Tibial artery (tissue), 4 donors: ENCODE results near the gene OTOP3.

Experiments
- DNase-seq, 2 donors: peaks; one replicate each; pipeline ENCODE4 v3.0.0-alpha.2; 2019
- H3K27ac ChIP-seq, 2 donors: fragments of 200-600 bp; sonication (generic) in 1 of 2; 1 replicate in 1 of 2; 2 replicates in 1 of 2; pipeline ENCODE4 v1.5.1; 2018 to 2019; ENCODE audit warnings: mild to moderate bottlenecking in 1 of 2
- H3K27me3 ChIP-seq, 2 donors: fragments of 200-600 bp; sonication (generic) in 1 of 2; one replicate each; pipeline versions ENCODE4 v1.5.1 to v1.6.0; 2016 to 2019
- H3K36me3 ChIP-seq, 3 donors: fragments of 200-600 bp; sonication (generic) in 2 of 3; one replicate each; pipeline ENCODE4 v1.5.1; 2016 to 2019; ENCODE audit warnings: mild to moderate bottlenecking in 2 of 3
- H3K4me1 ChIP-seq, 4 donors: fragments of 200-600 bp; sonication (generic) in 2 of 4; 1 replicate in 3 of 4; 2 replicates in 1 of 4; pipeline ENCODE4 v1.5.1; 2016 to 2019
- H3K4me3 ChIP-seq, 2 donors: fragments of 200-600 bp; sonication (generic) in 1 of 2; 1 replicate in 1 of 2; 2 replicates in 1 of 2; pipeline ENCODE4 v1.5.1; 2018 to 2019; ENCODE audit warnings: mild to moderate bottlenecking in 2 of 2
- H3K9me3 ChIP-seq, 3 donors: fragments of 200-600 bp; sonication (generic) in 1 of 3; one replicate each; pipeline ENCODE4 v1.5.1; 2016 to 2019
- CTCF ChIP-seq, 2 experiments: fragments of 200-600 bp in 1 of 2; fragments of 450-650 bp in 1 of 2; IDR thresholded peaks; one replicate each; pipeline ENCODE4 v1.5.1; 2017 to 2019; ENCODE audit warnings: antibody characterized with exemption in 2 of 2, mild to moderate bottlenecking in 1 of 2, moderate library complexity in 1 of 2
- intact Hi-C: fragments of 100-400 bp; cut with DNase I; formaldehyde crosslinking; loops from one replicate; pipeline ENCODE4 v1.15.0; 2023; ENCODE audit warnings: low total_unique reads

Gene OTOP3

DNA sequence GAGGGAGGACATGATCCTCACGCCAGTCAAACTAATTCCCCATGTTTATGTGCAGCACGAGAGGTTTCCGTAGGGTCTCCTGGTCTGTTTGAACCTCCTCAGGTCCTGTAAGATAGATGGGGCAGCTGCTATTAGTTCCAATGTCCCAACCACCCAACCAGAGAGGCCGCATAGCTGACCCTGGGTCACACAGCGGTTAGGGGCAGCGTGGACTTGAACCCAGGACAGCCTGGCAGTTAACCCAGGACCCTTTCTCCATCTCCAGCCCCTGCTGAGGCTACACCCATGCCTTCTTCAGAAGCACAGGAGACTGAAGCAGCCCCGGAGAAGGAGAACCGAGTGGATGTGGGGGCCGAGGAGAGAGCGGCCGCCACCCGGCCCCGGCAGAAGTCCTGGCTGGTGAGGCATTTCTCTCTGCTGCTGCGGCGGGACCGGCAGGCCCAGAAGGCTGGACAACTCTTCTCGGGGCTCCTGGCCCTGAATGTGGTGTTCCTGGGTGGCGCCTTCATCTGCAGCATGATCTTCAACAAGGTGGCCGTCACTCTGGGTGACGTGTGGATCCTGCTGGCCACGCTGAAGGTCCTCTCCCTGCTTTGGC, 5.5 kb downstream of the OTOP3 start:
- peaks cover 0 to 75% of the 10 kb centered on the region in 2 donors for H3K27me3 ChIP-seq
- no peak overlapping the region for H3K27ac ChIP-seq
- H3K9me3 ChIP-seq = no peaks in the 10 kb centered on the region
- H3K4me3 ChIP-seq = no peak overlapping the region
- DNase-seq = no peak
- no peaks in the 10 kb centered on the region for H3K36me3 ChIP-seq
- TF ChIP-seq CTCF (IDR thresholded peaks at IDR 0.05) = no peak
- peaks cover 0 to 2% (median 1%) of the 10 kb centered on the region in 4 donors for H3K4me1 ChIP-seq
- intact Hi-C loops = no loop called here

GRCh38 chr17:74943808-74944522, 8.3 kb downstream of the OTOP3 start:
- no peak for DNase-seq
- no peak overlapping the region for H3K27ac ChIP-seq
- H3K9me3 ChIP-seq = no peaks in the 10 kb centered on the region
- TF ChIP-seq CTCF (IDR thresholded peaks at IDR 0.05) = no peak
- no peak overlapping the region for H3K4me3 ChIP-seq
- peaks cover 0 to 71% of the 10 kb centered on the region in 2 donors for H3K27me3 ChIP-seq
- no peaks in the 10 kb centered on the region for H3K36me3 ChIP-seq
- intact Hi-C loops = no loop called here
- H3K4me1 ChIP-seq = no peaks in the 10 kb centered on the region

DNA sequence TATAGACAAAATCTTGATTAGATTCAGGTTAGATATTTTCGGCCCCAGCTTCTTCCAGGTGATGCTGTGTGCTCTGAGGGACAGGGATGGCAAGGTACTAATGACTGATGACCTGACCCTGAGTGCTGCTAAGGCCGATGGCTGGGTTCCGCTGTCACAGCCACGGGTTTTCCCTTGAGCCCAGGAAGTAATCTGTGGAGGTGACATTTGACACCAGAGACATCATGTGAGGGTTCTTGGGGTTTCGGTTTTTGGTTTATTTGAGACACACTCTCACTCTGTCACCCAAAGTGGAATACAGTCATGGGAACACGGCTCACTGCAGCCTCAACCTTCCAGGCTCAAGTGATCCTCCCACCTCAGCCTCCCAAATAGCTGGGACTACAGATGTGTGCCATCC, 9.8 kb downstream of the OTOP3 start:
- no peaks in the 10 kb centered on the region for H3K4me1 ChIP-seq
- no peaks in the 10 kb centered on the region for H3K36me3 ChIP-seq
- H3K9me3 ChIP-seq = no peaks in the 10 kb centered on the region
- H3K27ac ChIP-seq = no peak overlapping the region
- TF ChIP-seq CTCF (IDR thresholded peaks at IDR 0.05) = no peak
- DNase-seq = no peak
- H3K4me3 ChIP-seq = no peak overlapping the region
- intact Hi-C loops = no loop called here
- peaks cover 0 to 75% of the 10 kb centered on the region in 2 donors for H3K27me3 ChIP-seq

DNA sequence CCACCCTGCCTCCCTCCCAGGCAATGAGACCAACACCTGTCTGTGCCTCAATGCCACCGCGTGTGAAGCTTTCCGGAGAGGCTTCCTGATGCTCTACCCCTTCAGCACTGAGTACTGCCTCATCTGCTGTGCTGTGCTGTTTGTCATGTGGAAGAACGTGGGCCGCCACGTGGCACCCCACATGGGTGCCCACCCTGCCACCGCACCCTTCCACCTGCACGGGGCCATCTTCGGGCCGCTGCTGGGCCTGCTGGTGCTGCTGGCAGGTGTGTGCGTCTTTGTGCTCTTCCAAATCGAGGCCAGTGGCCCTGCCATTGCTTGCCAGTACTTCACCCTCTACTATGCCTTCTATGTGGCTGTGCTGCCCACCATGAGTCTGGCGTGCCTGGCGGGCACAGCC, 10.9 kb downstream of the OTOP3 start:
- intact Hi-C loops = no loop called here
- DNase-seq = no peak
- H3K9me3 ChIP-seq = no peaks in the 10 kb centered on the region
- H3K27ac ChIP-seq = no peak overlapping the region
- H3K27me3 ChIP-seq = peaks cover 0 to 75% of the 10 kb centered on the region in 2 donors
- TF ChIP-seq CTCF (IDR thresholded peaks at IDR 0.05) = no peak
- no peaks in the 10 kb centered on the region for H3K36me3 ChIP-seq
- H3K4me1 ChIP-seq = no peaks in the 10 kb centered on the region
- H3K4me3 ChIP-seq = no peak overlapping the region

DNA sequence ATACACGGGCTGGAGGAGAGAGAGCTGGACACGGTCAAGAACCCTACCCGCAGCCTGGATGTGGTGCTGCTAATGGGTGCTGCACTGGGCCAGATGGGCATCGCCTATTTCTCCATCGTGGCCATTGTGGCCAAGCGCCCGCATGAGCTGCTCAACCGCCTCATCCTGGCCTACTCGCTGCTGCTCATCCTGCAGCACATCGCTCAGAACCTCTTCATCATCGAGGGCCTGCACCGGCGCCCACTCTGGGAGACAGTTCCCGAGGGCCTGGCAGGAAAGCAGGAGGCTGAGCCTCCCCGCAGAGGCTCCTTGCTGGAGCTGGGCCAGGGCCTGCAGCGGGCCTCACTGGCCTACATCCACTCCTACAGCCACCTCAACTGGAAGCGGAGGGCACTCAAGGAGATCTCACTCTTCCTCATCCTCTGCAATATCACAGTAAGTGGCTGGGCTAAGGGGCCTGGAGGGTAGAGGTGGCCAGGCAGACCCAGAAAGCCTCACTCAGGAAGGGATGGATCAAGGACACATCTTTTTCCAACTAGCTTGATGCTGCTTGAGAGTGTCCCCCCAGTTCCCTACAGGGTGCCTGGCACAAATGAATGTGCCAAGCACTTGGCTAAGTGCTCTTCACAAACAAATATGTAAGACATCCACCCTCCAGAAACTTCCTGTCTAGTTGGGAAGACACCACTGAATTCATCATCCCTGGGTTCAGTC, 11.5 kb downstream of the OTOP3 start:
- no peaks in the 10 kb centered on the region for H3K4me1 ChIP-seq

More for the DNA sequence above, 11.5 kb downstream of the OTOP3 start:
- intact Hi-C loops = no loop called here
- H3K27ac ChIP-seq = no peak overlapping the region
- no peak for TF ChIP-seq CTCF (IDR thresholded peaks at IDR 0.05)
- no peak overlapping the region for H3K4me3 ChIP-seq
- no peak for DNase-seq
- H3K9me3 ChIP-seq = no peaks in the 10 kb centered on the region
- peaks cover 0 to 75% of the 10 kb centered on the region in 2 donors for H3K27me3 ChIP-seq
- no peaks in the 10 kb centered on the region for H3K36me3 ChIP-seq
